NT2/D1 (cell line): ENCODE data around the gene SLC6A8.

Experiments
- YY1 ChIP-seq: IDR thresholded peaks from 2 replicates; pipeline ENCODE4 v1.6.1; 2011; ENCODE audit not compliant: insufficient read length, insufficient read depth
- ZNF274 ChIP-seq: IDR thresholded peaks from 2 replicates; pipeline ENCODE4 v1.6.1; 2011; ENCODE audit warnings: mild to moderate bottlenecking, low read depth, low read length

DNA sequence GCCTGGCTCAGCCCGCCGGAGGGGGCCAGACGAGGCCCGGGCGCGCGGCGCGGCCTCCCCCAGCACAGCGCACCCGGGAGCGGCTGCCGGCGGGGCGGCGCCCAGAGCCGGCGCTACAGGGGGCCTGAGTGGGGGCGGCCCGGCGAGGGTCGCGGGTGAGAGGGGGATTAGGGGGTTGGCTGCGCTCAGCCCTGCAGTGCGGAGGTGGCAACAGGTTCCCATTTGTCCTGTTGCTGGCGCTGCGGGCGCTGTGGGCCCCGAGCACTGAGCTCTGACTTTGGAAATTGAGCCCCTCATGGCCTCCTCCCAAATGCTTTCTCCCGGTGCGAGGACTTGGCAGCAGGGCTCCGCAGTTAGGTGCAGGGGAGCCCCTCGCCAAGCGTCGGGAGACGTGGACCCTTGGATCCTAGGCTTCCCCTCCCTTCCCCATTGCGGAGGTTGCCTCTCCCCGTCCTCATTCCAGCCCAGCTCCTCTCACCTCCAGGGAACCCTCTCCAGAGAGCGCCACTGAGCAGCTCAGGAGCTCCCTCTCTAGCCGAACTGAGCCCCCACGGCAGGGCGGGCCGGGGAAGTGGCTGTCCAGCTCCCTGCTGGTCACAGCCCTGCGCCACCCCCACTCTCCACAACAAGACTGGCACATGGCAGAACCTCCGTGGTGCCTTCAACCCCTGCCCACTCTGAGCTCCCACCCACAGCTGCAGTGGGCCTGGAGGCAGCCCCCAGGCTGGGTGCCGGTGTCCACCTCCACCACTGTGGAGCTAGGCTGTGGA, 43.2 kb upstream of the SLC6A8 start:
- TF ChIP-seq YY1 = no peak
- TF ChIP-seq ZNF274 = no peak
